ENCODE results near the gene SLCO1B3.

The SLCO1B3 gene

DNA sequence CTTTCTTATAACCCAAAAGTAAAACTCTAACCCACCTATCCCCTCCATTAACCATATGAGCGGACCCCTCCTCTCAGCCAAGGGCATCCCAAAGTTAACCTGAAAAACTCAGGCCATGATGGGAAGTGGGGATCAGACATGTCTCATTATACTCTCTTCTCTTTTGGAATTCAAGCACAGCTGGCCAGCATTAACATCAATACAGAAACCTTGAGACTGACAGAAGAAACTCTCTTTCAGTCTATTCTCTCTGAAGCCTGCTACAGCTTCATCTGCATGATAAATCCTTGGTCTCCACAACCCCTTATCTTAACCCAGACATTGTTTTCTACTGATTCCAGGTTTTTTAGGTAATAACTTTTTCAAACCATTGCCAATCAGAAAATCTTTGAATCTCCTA is 17.5 kb upstream of the SLCO1B3 start:
- Histone ChIP-seq H3K27me3 (ENCODE audit: control insufficient read depth, insufficient read depth, low read length) (no peaks in the 10 kb centered on the region), H3K9ac (no peak overlapping the region), H3K4me3 (ENCODE audit: low read depth, low read length) (no peak overlapping the region), H3K4me2 (ENCODE audit: low read length) (no peak overlapping the region), H3K9me3 (ENCODE audit: control insufficient read depth, low read length) (no peaks in the 10 kb centered on the region), H3K27ac (no peak overlapping the region), H3K36me3 (ENCODE audit: control insufficient read depth, insufficient read depth, low read length) (no peaks in the 10 kb centered on the region), H2AFZ (no peak overlapping the region), H3K4me1 (no peaks in the 10 kb centered on the region), H3K79me2 (no peaks in the 10 kb centered on the region)
- TF ChIP-seq, protein P1, sequence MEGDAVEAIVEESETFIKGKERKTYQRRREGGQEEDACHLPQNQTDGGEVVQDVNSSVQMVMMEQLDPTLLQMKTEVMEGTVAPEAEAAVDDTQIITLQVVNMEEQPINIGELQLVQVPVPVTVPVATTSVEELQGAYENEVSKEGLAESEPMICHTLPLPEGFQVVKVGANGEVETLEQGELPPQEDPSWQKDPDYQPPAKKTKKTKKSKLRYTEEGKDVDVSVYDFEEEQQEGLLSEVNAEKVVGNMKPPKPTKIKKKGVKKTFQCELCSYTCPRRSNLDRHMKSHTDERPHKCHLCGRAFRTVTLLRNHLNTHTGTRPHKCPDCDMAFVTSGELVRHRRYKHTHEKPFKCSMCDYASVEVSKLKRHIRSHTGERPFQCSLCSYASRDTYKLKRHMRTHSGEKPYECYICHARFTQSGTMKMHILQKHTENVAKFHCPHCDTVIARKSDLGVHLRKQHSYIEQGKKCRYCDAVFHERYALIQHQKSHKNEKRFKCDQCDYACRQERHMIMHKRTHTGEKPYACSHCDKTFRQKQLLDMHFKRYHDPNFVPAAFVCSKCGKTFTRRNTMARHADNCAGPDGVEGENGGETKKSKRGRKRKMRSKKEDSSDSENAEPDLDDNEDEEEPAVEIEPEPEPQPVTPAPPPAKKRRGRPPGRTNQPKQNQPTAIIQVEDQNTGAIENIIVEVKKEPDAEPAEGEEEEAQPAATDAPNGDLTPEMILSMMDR (IDR thresholded peaks at IDR 0.05), result no peak

GRCh38 chr12:20798554-20798953 is 12.0 kb upstream of the SLCO1B3 start:
- TF ChIP-seq, protein P1 (IDR thresholded peaks at IDR 0.05), result peak; percentile 47

DNA sequence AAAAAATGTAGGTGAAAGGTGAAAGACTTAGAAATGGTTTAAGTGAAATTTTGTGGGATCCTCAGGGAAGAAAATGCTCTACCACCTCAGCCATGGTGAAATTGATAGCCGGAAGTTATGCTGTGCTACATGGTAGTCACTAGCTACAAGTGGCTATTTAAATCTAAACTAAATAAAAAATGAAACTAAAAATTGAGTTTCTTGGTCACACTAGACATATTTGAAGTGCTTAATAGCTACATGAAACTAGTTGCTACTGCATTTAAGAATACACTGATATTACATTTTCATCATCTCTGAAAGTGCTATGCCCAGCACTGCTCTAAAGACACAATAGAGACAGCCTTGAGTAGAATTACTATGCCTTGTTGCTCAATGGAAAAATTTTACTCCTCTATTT is 10.3 kb upstream of the SLCO1B3 start:
- Histone ChIP-seq H3K27me3 (ENCODE audit: control insufficient read depth, insufficient read depth, low read length) (no peaks in the 10 kb centered on the region), H3K4me3 (ENCODE audit: low read depth, low read length) (no peak overlapping the region), H3K9me3 (ENCODE audit: control insufficient read depth, low read length) (no peaks in the 10 kb centered on the region), H3K9ac (no peak overlapping the region), H3K79me2 (no peaks in the 10 kb centered on the region), H3K4me2 (ENCODE audit: low read length) (no peak overlapping the region), H3K36me3 (ENCODE audit: control insufficient read depth, insufficient read depth, low read length) (no peaks in the 10 kb centered on the region), H2AFZ (no peak overlapping the region), H3K4me1 (no peaks in the 10 kb centered on the region), H3K27ac (no peak overlapping the region)
- TF ChIP-seq, protein P1 (IDR thresholded peaks at IDR 0.05), result no peak

More at GRCh38 chr12:20798554-20798953, 12.0 kb upstream of the SLCO1B3 start:
- H3K4me1 ChIP-seq, result no peaks in the 10 kb centered on the region
- H3K4me2 ChIP-seq (ENCODE audit: low read length), result no peak overlapping the region
- no peak overlapping the region for H3K4me3 ChIP-seq (ENCODE audit: low read depth, low read length)
- H3K79me2 ChIP-seq, result no peaks in the 10 kb centered on the region
- no peak overlapping the region for H3K27ac ChIP-seq
- H3K36me3 ChIP-seq (ENCODE audit: control insufficient read depth, insufficient read depth, low read length), result no peaks in the 10 kb centered on the region
- no peak overlapping the region for H2AFZ ChIP-seq
- H3K9ac ChIP-seq, result no peak overlapping the region
- no peaks in the 10 kb centered on the region for H3K9me3 ChIP-seq (ENCODE audit: control insufficient read depth, low read length)
- no peaks in the 10 kb centered on the region for H3K27me3 ChIP-seq (ENCODE audit: control insufficient read depth, insufficient read depth, low read length)

DNA sequence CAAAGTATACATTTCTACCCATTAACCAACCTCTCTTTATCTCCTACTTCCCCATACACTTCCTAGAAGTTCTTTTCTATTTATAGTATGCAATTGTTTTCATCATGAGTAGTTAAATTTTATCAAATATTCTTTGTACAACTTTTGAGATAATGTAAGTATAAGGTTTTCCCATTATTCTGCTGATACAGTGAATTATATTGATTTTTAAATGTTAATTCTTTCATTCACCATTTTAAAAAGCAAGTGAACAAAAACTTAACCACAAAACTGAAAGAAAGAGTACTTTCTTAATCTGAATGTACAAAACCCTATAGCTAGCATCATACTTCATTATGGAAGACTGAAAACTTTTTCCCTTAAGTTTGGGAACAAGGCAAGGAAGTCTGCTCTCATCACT is 9.5 kb upstream of the SLCO1B3 start:
- Histone ChIP-seq H3K4me3 (ENCODE audit: low read depth, low read length) (no peak overlapping the region), H3K79me2 (no peaks in the 10 kb centered on the region), H3K27me3 (ENCODE audit: control insufficient read depth, insufficient read depth, low read length) (no peaks in the 10 kb centered on the region), H2AFZ (no peak overlapping the region), H3K4me2 (ENCODE audit: low read length) (no peak overlapping the region), H3K9me3 (ENCODE audit: control insufficient read depth, low read length) (no peaks in the 10 kb centered on the region), H3K4me1 (no peaks in the 10 kb centered on the region), H3K27ac (no peak overlapping the region), H3K36me3 (ENCODE audit: control insufficient read depth, insufficient read depth, low read length) (no peaks in the 10 kb centered on the region), H3K9ac (no peak overlapping the region)
- TF ChIP-seq, protein P1 (IDR thresholded peaks at IDR 0.05), result no peak

DNA sequence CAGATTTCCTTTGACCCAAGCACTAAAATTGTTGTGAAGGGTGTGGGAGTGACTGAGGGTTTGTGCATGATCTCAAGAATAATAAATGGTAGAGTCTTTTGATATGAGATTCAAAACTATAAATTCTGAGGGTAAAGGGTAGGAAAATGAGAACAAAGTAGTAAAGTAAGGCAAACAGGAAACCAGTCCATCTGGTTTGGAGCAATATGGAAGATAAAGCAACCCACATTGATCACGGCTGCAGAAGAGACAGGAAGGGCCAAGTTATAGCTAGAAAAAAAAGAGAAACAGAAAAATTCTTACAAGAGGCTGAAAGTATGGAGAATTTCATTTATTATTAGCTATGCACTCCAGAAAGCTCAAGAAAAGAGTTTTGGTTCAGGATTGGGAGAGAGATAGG is 4.6 kb upstream of the SLCO1B3 start:
- Histone ChIP-seq H3K4me1 (no peaks in the 10 kb centered on the region), H3K36me3 (ENCODE audit: control insufficient read depth, insufficient read depth, low read length) (no peaks in the 10 kb centered on the region), H3K9ac (no peak overlapping the region), H3K9me3 (ENCODE audit: control insufficient read depth, low read length) (no peaks in the 10 kb centered on the region), H3K4me2 (ENCODE audit: low read length) (no peak overlapping the region), H3K79me2 (no peaks in the 10 kb centered on the region), H3K4me3 (ENCODE audit: low read depth, low read length) (no peak overlapping the region), H3K27me3 (ENCODE audit: control insufficient read depth, insufficient read depth, low read length) (no peaks in the 10 kb centered on the region), H3K27ac (no peak overlapping the region), H2AFZ (no peak overlapping the region)
- TF ChIP-seq, protein P1 (IDR thresholded peaks at IDR 0.05), result no peak

Measured in parathyroid adenoma (tissue), 2 donors.